Activated CD8-positive, alpha-beta memory T cell treated with anti-CD3 and anti-CD28 coated beads, Interleukin-2, amount 50 U/mL, for 48 hours (primary cell): ENCODE measurements around the gene LDLRAD4.
A peak's percentile ranks its signal among the peaks of the same experiment; 100 is the strongest.

ENCODE experiments used
- DNase-seq: peaks from one replicate; pipeline ENCODE4 v3.0.0-alpha.2; 2020

Gene LDLRAD4

GRCh38 chr18:13439461-13439860 lies 220.9 kb downstream of the LDLRAD4 start:
- no peak for DNase-seq

DNA sequence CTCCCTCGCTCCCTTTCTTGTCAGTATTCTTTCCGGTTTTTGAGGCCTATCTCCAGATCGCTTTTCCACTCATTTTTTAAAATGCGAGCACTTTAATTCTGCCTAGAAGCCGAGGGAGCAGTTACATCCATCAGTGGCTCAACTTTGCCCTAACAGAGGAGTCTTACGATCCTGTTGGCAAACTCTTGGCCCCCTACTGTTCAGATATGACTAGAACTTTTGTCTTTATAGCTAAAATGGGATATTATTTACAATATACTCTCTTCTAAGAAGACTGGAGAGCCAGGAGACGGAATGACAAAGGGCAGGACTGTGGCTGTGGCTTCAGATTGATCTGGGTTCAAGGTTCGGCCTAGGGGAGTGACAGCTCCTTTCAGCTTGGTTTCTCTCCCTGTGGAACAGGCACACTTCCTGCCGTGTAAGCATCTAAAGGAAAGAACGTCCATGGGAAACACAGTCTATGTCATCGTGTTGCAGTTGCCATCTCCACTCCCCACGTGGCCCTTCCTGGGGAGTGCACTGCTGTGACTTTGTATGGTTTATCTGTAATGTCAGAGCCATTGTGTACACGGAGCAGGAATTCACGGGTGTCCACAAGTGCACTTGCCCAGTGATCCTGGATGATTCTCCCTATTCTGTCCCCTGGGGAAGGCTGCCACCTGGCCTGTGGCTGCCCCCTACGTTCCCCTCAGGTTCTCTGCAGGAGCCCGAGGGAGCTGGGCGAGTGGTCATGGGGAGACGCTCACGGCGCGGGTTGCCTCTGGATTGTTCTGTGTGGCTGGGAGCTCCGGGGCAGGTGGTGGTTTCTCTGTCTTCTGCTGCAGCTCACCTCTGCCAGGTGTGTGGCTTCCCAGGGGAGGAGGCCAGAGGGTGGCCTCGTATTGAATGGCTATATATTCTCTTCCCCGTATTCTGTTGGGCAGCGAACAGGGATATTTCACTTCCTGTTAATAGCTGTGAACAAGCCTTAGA lies 222.0 kb downstream of the LDLRAD4 start:
- no peak for DNase-seq

DNA sequence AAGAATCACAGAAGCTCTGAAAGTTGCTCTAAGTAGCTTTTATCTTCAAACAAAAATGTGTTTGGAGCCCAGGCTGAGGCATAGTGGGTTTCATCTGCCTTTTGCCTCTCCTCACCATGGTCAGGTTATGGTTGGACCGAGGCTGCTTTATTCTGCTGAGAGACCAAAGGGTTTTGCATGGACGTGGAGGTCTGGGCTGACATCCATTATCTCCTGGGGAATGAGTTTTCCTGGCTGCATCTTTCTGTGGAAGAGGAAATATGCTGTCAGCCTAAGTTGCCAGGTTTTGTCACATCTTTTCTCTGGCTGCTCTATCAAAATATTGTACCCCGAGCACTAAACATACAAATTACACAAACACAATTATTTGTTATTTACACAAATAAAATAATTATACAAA lies 223.2 kb downstream of the LDLRAD4 start:
- DNase-seq: no peak

- DNase-seq: no peak
Measured at GRCh38 chr18:13442451-13442850, 223.9 kb downstream of the LDLRAD4 start.

GRCh38 chr18:13443552-13443951 lies 225.0 kb downstream of the LDLRAD4 start:
- DNase-seq: peak; percentile 22

- DNase-seq: peak; percentile 40
Measured at GRCh38 chr18:13444430-13445240, 226.1 kb downstream of the LDLRAD4 start.

- peak; percentile 42 for DNase-seq
Measured at GRCh38 chr18:13445241-13445897, 226.8 kb downstream of the LDLRAD4 start.

DNA sequence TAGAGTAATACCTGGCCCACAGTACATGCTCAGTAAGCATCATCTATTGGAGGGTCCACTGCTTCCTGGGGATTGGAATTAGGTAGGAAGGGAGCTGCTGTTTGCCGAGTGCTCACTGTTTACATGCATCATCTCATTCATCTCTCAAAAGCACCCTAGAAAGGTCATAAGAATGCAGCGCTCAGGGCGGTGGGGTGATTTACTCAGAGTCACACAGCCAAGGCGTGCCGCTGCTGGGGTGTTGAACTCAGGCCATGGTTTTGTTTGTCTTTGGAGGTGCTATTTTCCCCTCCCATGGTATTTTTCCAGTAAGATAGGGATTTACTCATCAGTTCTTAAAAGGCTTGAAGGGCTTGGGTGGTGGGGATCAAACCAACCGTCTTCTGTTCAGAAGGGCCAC lies 227.5 kb downstream of the LDLRAD4 start:
- DNase-seq: peak; percentile 43

GRCh38 chr18:13446610-13447461 lies 228.3 kb downstream of the LDLRAD4 start:
- peak; percentile 76 for DNase-seq

DNA sequence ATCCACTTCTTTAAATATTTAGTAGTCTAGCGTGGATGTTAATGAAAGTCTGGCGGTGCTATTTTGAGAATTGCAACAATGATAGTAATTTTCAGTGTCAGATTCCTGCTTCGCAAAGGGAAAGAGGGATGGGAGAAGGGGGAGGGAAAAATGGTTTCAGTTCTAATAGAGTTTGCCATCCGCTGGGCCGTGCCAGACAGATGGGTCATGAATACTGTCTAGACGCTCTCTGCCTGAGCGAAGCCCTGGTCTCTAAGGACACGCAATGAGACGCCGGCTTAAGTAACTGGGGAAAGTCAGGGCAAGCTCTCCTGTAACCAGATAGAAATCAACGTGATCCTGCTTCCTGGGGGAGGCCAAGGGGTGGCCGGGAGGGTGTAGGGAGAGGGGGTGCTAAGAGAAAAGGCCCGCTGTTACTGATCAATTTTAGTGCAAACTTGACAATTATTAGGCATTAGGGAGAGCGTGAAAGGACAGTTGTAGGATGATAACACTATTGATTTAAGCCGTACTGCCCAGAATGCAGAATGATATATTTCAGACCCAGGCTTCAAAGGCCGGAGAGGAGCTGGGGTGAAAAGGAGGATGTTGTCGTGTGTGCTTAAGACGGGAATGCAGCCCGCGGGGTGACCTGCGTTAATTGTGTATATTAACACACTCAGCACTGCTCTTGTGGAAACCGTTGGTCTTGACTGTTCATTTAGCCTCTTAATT lies 229.2 kb downstream of the LDLRAD4 start:
- DNase-seq: peak; percentile 34

DNA sequence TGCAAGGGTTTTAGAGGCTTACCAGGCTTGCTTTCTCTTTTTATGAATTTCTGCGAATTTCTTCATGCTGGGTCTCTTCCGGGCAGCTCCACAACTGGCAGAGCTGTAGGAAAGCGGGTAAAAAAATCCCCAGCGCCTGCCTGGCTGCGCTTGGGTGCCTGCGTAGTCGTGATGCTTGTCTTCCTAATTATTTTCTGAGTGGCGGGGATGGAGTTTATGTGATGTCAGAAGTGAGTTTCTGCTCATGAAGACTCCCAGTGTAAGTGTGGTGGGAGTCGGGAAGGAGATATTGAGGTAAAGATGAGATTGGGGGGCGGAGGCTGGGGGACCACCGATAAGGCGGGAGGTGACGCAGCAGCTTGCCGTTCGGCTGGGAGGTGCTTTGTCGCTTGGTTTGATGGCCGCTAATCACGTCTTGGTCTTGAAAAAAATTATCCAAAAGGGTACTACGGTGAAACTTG lies 229.8 kb downstream of the LDLRAD4 start:
- DNase-seq: peak; percentile 40

DNA sequence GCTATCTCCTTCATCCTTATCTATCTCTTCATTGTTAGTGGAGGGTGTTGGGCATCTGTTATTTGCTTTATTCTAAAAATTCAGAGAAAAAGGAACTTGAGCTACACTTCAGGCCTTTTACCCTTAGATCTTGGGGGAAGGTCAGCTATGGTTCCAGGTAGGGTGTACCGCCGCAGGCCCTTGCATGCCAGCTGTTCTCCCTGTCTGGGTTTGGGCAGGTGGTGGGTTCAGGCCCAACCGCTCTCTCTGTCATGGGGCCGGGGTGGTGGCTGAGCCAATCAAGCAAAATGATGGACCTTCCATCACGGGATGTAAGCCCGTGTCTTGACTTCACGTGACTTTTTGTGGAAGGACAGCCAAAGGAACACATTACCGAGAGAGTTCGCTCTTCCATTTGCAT lies 231.1 kb downstream of the LDLRAD4 start:
- peak; percentile 34 for DNase-seq

DNA sequence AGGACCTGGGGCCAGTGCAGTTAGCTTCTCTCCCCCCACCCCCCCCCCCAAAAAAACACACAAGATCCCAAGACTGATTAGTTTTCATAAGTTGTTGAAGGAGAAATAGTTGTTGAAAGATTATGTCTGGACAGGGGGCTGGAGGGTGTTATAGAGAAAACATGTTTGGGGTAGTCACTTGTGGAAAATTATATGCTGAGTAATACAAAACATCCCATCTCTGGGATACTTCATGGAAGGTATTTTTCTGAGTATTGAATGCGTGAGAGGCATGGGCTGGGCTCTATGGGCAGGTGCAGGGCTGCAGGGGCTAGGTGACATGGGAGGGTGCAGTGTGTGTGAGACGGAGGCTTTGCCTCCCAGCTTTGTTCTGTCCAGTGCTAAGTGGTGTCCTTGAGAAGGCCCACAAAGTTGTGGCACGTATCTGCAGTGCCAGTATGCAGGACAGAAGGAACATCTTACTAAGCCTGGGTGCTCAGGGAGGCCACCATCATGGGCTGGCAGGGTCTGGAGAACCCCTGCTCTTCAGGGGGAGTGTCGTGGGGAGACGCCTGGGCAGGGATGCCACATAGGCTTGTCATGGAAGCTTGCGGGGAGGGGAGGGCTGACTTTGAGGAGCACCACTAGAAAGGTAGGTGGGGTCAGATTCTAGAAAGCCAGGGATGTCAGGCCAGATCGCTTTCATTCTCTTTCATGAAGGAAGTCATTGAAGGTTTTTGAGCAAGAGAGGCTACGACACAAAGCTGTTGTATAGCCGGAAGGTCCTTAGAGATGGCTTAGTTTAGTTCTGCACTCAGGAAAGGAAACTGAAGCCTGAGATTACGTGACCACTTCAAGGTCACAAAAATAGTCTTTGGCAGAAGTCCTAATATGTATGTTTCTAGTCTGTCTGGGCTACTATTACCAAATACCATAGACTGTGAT lies 232.0 kb downstream of the LDLRAD4 start:
- DNase-seq: peak; percentile 25

DNA sequence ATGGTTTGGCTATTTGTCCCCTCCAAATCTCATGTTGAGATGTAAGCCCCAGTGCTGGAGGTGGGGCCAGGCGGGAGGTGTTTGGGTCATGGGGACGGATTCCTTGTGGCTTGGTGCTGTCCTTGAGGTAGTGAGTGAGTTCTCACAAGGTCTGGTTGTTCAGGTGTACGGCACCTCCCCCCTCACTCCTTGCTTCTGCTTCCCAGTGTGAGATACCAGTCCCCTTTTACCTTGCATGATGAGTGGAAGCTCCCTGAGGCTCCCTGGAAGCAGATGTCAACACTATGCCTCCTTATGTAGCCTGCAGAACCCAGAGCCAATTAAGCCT lies 232.6 kb downstream of the LDLRAD4 start:
- DNase-seq: peak; percentile 41

- peak; percentile 37 for DNase-seq
Measured at GRCh38 chr18:13451661-13452387, 233.3 kb downstream of the LDLRAD4 start.

DNA sequence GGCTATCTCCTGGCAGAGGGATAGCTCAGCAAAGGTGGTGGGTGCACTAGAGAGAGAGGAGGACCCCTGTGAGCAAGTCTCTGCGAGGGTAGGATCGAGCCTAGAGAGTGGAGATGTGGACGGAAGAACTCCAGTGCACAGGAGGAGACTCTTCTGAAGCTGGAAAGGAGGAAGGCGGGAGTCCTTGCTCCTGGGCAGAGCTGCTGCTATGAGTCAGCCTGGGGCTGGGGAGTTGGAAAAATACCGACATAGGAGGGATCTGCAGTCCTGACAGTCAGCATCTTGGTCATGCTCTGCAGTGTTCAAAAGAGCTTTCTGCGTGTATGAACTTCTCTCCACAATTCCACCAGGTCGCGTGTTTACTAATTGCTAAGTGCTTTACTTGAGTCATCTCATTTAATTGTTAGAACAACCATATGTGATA lies 233.8 kb downstream of the LDLRAD4 start:
- DNase-seq: peak; percentile 37

DNA sequence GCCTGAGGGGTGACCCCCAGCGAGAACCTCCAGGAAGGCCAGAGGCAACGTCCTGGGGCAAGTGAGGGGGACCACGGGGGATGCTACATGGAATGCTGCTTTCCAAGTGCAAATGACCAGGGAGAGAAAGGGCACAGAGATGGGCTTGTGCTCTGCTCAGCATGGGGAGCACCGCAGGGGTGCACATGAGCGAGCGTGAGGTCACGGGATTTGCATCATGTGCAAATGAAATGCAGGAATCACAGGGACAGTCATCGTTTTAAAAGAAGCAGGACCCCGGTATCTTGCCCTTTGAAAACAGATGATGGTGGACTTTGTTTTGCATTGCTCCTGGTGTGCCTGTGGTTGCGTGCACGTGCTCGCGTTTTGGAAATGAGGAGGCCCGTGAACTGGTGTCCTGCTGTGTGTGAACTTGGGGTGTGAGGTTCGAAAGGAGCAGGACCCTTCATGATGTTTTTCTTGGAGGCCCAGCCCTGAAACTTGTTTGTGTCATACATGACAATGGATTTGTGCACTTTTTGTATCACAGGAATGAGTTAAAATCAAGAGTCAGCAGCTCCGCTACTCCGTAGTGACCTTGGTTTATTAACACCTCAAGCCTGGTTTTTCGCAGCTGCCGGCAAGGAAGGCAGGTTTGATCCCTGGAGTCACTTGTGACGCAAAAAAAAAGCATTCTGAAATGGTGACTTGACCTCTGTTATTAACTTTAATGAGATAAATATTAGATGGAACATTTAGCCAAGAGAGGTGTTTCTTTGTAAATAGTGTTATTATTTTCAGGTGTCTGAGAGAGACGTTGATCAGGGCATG lies 234.5 kb downstream of the LDLRAD4 start:
- DNase-seq: peak; percentile 34

DNA sequence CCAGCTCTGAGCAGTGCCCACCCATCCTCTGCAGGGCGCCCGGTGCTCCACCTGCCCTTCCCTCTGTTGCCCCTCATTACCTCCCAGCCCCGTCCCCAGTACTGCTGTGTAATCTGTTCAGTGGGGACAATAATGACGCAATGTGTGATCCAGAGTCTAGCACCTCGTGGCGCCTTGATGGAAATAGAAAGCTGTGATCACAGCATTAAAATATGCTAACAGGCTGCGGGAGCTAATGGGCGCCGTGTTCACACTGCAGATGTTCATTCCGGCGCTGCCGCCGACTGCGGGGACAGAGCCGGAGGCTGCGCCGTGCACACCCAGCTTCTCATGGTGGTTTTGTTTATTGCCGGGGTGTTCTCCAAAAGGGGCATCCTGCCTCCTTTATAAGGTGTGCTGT lies 235.2 kb downstream of the LDLRAD4 start:
- DNase-seq: peak; percentile 28
